NCI-H2227 treated with DMSO at 0.1 percent for 48 hours (cell line): ENCODE measurements around the gene NUDC.

Experiments
- DNase-seq: peaks from one replicate; lab custom pipeline; 2025; lab: John Stamatoyannopoulos, UW

NUDC gene

DNA sequence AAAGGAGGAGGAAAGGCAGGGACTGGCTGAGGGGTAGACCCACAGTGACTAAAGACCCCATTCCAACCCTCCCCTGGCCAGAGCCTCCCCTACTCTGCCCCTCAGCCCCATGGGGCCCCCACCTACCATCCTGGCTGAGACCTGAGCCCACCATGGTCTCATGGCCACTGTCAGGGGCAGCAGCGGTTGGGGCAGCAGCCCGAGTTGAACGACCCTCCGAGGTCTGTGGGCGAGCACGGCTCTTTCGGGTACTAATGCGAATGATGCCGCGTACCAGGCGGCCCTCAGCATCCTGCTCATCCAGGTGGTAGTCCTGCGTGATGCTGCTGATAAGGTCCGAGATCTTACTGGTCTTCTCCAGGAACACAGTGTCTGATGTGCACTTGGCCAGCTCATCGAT, 29.7 kb downstream of the NUDC start:
- no peak for DNase-seq

DNA sequence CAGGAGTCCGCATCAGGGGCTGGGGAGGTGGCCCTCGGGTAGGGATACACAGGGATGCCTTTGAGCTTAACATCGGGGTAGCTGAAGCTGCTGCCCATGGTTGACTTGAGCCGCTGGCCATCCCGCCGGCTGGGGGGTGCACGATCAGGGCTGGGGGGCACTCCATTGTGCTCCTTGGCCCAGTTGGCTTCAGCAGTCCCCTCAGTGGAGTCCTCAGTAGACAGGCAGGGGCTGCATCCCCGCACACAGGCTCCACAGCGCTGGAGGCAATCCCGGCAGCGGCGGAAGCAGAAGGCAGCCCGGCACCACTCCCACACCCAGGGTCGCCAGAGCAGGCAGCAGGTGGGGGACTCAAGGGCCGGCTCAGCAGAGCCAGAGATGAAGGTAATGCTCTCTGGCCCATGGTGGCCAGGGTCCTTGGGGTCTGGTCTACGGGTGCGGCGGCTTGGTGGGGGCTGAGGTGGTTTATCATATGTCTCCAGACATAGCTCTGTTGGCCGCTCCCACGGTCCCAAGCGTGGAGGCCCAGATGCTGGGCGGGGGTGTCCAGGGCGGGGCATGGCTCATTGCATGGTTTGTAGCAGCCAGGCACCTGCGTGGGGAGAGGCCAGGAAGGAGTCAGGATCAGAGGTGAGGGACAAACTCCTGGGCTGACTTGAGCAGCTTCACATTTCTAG, 30.4 kb downstream of the NUDC start:
- no peak for DNase-seq

DNA sequence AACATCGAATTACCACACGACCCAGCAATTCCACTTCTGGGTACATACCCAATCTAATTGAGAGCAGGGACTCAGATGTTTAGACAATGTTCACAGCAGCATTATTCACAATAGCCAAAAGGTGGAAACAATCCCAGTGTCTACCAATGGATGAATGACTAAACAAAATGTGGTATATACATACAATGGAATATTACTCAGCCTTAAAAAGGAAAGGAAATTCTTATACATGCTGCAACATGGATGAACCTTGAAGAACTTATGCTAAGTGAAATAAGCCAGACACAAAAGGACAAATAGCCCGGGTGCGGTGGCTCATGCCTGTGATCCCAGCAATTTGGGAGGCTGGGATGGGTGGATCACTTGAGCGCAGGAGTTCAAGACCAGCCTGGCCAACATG, 31.8 kb downstream of the NUDC start:
- DNase-seq = no peak

DNA sequence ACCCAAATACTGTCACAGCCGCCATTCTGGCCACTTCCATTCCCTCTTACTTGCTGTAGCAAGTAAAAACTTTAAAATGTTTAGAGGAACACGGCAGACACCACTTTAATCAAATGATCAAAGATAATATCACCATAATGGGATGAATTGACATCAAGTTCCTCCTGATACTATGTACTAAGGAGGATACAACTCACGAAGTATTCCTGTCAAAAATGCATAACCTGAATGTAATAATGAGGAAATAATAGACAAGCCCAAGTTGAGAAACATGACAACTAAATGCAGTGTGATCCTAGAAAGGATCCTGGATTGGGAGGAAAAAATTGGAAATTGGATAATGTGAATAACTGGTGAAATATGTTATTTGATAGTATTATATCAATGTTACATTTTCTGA, 34.8 kb downstream of the NUDC start:
- DNase-seq = no peak

DNA sequence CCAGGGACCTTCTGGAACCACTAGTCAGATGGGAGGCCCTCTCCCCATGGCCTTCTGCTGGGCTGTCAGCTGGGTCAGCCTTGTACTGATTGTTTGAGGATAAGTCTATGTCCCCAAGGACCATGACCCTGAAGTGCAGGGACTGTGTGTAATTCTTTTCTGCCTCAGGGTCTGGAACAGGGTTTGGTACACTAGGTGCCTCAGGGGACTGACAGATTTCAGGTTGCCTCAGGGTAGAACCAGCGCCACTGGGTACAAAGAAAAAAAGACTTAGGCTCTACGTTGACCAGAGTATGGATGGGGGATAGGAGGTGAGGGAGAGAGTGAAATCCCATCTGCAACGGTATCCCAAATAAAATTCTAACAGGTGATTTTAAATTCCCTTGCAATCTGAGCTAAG, 35.8 kb downstream of the NUDC start:
- no peak for DNase-seq

DNA sequence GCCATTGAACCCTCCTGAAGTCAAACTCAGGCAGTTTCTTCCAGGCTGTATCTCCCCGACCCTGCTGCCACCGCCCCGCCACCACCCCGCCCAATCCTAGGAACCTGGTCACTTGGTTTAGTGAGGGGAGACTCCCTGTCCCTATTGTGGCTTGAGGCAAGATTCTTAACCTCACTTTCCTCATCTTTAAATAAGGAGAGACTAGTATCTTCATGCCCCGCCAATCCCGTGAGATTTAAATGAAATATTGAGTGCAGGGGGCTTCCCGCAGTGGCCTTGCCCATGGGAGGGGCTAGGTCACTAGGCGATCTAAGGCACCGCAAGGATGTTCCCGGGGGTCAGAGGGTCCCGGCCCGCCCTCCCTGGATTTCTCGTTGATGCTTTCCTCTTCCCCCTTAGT, 37.7 kb downstream of the NUDC start:
- no peak for DNase-seq

DNA sequence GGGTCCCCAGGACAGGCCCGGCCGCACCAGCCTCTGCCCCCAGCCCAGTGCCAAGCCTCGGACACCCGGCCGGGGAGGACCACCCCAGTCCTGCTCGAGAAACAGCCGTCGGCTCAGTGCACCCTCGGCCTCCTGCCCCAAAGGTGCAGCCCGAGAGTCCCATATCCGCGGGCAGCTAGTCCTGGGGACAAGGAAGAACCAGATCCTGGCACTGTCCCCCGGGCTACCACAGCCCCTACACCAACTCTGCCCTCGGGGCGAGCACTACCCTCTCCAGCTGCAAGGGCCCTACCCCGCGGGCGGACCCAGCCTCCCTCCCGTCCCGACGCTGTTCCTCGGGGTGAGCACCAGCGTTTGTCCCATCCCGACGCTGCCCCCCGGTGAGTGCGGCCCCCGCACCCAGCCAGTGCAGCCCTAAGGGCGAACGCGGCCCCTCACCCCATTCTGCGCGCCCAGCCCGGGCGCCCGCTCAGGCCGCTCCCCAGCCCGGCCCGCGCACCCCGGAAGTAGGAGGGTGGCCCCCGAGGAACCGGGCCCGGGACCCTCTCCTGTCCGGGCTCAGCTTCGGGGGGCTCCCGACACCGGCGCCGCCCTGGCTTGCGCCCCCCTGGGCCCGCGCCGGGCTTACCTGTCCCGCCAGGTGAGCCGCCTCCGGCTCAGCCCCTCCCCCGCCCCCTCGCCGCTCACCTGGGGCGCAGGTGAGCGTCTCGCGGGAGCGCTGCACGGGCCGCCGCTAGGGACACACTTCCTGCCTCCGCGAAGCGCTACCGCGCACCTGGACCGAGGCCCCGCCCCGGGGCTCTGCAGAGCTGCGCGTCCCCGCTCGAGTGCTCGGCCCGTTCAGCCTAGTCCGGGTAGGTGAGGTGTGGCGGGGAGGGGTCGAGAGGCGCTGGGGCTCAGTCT, 38.4 kb downstream of the NUDC start, which contains the start of gene KDF1:
TSS of gene KDF1 (minus strand) at position 747 of the 903 bp plus-strand sequence. CDS start 8,088 bp downstream, outside the sequence.
- no peak for DNase-seq

DNA sequence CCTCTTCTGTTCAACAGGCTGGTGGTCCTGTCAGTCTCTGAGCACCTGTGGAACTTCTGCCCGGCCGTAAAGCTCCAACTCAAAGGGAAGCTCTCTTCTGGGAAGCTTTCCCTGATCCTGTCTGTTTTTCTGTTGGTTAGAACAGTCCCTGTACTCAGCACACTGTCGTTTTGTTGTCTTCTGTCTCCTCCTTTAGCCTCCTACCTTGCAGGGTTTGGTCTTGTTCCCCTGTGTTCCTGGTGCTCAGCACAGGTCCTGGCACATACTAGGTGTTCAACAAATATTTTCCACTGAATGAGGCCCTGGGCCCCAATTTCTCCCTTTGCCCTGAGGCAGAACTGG, 39.1 kb downstream of the NUDC start:
- DNase-seq = no peak

DNA sequence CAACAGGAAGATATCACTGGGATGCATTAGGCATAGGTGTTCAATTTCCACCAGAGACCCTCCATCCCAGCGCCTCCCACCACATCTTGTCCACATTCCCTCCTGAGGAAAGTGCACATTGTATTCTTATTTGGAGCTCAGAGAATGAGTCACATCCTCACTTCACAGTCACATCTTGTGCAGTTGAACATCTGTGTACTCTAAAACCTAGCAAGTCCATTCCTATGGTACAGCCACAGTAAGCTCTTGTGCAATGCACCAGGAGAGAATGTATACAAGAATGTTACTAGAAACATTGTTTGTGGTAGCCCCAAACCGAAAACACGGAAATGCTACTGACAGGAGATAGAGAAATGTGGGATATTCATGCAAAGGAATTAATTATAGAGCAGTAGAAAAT, 40.3 kb downstream of the NUDC start:
- no peak for DNase-seq

DNA sequence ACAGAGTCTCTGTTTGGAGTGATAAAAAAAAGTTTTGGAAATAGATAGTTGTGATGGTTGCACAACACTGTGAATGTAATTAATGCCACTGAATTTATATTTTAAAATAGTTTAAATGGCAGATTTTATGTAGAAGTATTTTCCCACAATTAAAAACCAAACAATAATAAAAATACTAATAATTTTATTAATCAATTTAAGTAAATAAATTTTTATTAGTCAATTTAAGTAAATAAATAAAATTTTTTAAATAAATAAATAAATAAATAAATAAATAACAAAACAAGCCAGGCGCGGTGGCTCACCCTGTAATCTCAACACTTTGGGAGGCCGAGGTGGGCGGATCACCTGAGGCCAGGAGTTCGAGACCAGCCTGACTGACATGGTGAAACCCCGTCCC, 43.7 kb downstream of the NUDC start:
- DNase-seq = no peak

DNA sequence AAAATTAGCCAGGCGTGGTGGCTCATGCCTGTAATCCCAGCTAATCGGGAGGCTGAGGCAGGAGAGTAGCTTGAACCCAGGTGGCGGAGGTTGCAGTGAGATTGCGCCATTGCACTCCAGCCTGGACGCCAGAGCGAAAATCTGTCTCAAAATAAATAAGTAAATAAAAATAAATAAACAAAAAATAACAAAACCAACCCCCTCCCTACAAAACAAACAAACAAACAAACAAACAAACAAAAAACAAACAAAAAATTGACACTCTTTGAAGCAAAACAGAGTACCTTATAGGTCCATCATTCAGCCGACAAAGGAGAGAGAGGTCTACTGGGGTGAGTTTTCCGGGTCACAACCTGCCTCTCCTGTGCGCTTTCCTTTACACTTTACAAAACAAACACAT, 44.1 kb downstream of the NUDC start:
- DNase-seq = no peak

DNA sequence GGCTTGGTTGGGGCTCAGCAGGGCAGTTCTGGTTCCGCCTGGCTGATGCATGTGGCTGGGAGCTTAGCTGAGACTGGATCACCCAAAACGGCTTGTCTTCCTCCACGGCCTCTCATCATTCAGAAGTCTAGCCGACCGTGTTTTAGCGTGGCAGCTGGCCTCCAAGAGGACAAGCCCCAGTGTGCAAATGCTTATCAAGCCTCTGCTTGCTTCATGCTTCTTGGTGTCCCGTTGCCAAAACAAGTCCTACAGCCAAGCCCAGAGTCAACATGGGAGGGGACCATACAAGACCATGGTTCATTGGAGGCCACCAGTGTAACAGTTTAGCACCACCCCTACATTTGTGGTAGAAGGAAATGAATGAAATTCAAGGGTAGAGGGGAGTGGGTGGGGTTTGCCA, 49.3 kb downstream of the NUDC start:
- no peak for DNase-seq

DNA sequence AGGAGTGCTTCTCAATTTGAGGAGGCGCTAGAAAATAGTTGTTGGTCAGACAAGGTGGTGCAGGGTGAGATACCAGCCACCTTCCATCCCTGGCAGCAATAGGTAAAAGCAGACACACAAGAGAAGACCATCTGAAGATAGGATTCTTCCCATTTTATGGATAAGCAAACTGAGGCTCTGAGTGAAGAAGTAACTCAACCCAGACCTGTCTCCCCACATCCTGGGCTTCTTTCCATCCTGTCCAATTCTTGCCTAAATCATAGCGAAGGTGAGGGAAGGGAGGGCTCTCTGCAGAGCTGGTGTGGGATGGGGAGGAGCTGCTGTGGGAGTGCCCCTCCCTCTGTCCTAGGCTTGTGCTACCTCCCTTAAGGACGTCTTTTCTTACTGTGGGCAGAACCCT, 50.0 kb downstream of the NUDC start:
- no peak for DNase-seq

DNA sequence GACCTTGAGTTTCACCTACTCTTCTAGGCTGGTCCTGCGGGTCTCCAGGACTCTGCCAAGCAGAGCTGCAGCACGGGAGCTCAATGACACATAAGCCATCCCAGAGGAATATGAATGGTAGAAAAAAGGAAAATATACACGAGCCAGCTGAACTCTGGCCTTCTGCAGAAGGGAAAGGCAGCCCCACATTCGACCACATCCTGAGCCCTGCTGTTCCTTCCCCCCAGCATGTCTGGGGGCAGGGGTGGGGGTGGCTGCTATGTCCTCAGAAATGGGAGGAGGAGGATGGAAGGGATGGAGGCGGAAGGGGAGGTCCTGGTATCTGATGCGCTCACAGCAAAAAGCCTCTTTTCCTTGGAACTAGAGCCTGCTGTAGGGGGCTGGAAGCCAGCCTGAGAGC, 50.8 kb downstream of the NUDC start:
- DNase-seq = no peak

DNA sequence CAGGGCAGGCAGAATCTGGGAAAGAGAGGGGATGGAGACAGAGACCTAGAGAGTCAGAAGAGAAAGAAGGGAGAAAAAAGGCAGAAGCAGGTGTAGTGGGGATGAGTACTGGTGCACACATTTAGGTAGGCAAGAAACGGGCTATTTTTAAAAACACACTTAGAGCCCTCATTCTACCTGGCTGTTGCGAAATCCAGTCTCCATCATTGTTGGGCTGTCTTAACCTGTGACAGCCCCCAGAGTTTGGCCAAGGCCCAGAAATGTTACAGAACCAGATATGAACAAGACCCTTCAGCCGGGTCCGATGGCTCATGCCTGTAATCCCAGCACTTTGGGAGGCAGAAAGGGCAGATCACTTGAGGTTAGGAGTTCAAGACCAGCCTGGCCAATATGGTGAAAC, 51.3 kb downstream of the NUDC start:
- no peak for DNase-seq

DNA sequence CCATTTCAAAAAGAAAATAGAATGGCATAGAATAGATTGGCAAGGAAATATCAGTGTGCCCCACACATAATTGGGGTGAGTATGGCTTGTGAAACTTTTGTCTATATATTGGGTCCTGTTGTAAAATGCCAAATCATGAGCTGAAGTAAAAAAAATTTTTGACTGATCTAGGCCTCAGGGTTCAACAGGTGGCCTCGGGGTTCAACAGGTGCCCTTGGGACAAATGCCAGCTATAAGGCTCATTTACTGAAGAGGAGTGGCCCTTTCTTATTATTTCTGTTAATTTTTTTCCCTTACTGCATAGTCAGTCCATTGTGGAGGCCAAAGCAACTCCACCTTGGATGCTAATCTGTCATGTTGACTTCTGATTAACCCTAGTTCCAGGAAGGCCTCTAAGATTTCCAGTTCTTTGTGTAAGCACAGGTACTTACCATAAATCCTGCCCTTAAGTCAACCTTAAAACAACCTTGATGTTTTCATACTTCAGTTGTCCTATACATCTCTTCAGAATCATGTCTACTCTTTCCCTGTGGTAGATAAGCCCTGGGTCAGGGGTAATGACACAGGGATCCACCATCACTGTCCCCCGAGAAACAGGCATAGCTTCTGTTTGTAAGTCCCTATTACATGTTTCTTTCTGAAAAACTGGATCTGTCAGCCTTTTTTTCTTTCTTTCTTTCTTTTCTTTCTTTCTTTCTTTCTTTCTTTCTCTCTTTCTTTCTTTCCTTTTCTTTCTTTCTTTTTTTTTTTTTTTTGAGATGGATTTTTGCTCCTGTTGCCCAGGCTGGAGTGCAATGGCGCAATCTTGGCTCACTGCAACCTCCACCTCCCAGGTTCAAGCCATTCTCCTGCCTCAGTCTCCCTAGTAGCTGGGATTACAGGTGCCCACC, 55.3 kb downstream of the NUDC start:
- DNase-seq = no peak

DNA sequence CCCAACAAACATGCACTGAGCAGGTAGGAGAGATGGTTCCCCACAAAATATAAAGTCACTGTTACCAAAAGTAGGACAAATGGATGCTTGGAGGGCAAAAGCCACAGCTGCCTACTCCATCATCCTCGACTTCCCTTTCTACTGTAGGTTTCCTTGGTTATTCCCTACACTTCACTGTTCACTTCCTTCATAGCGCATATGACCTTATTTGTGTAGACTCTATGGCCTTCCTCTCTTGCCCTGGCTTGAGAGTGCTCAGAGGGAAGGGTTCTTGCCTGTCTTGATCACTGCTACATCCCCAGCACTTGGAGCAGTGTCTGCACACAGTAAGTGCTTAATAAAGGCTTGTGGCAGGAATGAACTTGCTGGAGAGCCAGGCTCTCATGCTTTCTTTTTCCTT, 57.4 kb downstream of the NUDC start:
- no peak for DNase-seq

DNA sequence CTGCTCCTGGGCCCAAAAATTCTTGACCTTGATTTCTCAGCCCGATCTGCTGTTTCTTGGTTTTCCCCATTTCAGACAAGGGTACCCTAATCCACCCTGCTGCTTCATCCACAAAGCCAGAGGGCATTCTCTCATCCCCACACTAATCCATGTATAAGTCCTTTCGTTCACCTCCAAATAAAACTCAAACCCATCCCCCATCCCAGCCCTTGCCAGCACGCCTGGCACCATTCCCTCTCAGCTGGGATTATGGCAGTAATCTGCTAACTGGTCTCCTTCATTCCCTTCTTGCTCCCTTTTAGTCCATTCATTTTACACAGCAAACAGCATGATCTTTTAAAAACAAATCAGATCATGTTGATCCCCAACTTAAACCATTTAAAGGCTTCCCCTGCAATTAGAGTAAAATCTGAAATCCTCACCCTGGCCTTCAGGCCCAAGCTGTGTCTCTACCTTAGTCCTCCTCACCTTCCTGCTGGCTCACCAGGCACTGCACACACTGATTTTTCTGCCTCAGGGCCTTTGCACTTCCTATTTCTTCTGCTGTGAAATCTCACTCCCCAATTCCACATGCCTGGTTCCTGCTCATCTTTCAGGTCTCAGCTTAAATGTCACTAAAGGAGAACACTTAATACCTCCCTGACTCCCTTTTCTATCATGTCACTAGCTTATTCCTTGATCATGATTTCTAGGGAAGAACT, 59.8 kb downstream of the NUDC start:
- no peak for DNase-seq

DNA sequence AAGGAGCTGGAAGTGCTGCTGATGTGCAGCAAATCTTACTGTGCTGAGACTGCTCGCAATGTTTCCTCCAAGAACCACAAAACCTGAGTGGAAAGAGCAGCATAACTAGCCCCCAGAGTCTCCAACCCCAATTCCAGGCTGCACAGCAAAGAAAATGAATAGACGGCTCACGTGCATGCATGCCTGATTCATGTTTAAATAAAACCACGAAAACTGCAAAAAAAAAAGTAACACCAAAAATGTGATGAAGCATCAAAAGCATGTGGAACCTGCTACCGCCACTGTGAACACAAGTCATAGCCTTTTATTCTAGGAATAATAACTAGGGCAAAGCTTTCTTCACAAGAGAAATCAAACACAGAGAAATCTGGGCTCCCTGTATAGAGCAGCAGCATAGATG, 62.3 kb downstream of the NUDC start:
- no peak for DNase-seq

DNA sequence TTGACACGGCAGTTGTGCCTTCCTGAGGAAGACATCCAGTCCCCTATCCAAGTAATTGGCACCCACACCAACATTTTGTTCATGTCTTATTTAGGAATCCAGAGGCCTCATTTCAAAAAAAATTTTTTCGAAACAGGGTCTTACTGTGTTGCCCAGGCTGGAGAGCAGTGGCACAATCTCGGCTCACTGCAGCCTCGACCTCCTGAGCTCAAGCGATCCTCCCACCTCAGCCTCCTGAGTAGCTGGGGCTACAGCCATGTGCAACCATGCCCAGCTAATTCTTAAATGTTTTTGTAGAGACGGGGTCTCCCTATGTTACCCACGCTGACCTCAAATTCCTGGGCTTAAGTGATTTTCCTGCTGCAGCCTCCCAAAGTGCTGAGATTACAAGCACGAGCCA, 62.7 kb downstream of the NUDC start:
- DNase-seq = no peak

DNA sequence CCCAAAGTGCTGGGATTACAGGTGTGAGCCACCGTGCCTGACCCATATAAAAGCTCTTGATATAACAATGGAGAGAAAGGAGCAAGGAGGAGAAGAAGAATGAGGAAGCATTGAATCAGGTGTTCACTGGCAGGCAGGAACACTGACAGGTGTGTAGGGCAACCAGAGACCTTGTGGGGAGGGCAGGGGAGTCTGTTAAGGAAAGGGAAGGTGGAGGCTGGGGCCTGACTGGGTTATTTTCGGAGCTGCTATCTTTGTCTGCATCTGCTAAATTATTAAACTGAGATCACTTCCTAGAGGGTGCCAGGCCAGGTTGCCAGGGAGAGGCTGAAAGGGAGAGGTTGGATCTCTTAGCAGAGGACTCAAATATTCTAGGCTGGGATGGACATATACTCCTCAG, 65.1 kb downstream of the NUDC start:
- no peak for DNase-seq
